ENCODE measurements around the gene PEX3.

Gene PEX3

GRCh38 chr6:143478479-143479062, 28.0 kb downstream of the PEX3 start:
- no peak for TF ChIP-seq CTCF (IDR thresholded peaks at IDR 0.05; ENCODE audit: unreplicated experiment in 3 of 3)
- peaks cover 44% of the 10 kb centered on the region for H3K36me3 Mint-ChIP-seq (ENCODE audit: low read depth)
- H3K27ac Mint-ChIP-seq, result no peak overlapping the region
- no peaks in the 10 kb centered on the region for H3K27me3 Mint-ChIP-seq (ENCODE audit: low read depth)
- H3K9me3 Mint-ChIP-seq, result no peaks in the 10 kb centered on the region
- H3K4me3 Mint-ChIP-seq, result no peak overlapping the region
- no peaks in the 10 kb centered on the region for H3K4me1 Mint-ChIP-seq

GRCh38 chr6:143482593-143482992, 32.0 kb downstream of the PEX3 start:
- H3K4me3 Mint-ChIP-seq, result no peak overlapping the region
- H3K27ac Mint-ChIP-seq, result no peak overlapping the region
- no peaks in the 10 kb centered on the region for H3K9me3 Mint-ChIP-seq
- no peak for TF ChIP-seq CTCF (IDR thresholded peaks at IDR 0.05; ENCODE audit: unreplicated experiment in 3 of 3)
- peaks cover 14% of the 10 kb centered on the region for H3K36me3 Mint-ChIP-seq (ENCODE audit: low read depth)
- H3K27me3 Mint-ChIP-seq (ENCODE audit: low read depth), result no peaks in the 10 kb centered on the region
- no peaks in the 10 kb centered on the region for H3K4me1 Mint-ChIP-seq

GRCh38 chr6:143485967-143486366, 35.4 kb downstream of the PEX3 start:
- H3K4me1 Mint-ChIP-seq, result no peaks in the 10 kb centered on the region
- H3K27ac Mint-ChIP-seq, result no peak overlapping the region
- no peak overlapping the region for H3K4me3 Mint-ChIP-seq
- H3K9me3 Mint-ChIP-seq, result no peaks in the 10 kb centered on the region
- H3K27me3 Mint-ChIP-seq (ENCODE audit: low read depth), result no peaks in the 10 kb centered on the region
- TF ChIP-seq CTCF (IDR thresholded peaks at IDR 0.05; ENCODE audit: unreplicated experiment in 3 of 3), result no peak
- H3K36me3 Mint-ChIP-seq (ENCODE audit: low read depth), result no peaks in the 10 kb centered on the region

GRCh38 chr6:143486752-143487151, 36.1 kb downstream of the PEX3 start:
- Mint-ChIP-seq H3K27ac (no peak overlapping the region), H3K27me3 (ENCODE audit: low read depth) (no peaks in the 10 kb centered on the region), H3K36me3 (ENCODE audit: low read depth) (no peaks in the 10 kb centered on the region), H3K4me1 (no peaks in the 10 kb centered on the region), H3K9me3 (no peaks in the 10 kb centered on the region), H3K4me3 (no peak overlapping the region)
- TF ChIP-seq CTCF (IDR thresholded peaks at IDR 0.05; ENCODE audit: unreplicated experiment in 3 of 3), result no peak

GRCh38 chr6:143490244-143490643, 39.6 kb downstream of the PEX3 start:
- Mint-ChIP-seq H3K36me3 (ENCODE audit: low read depth) (peaks cover 12% of the 10 kb centered on the region), H3K4me1 (no peaks in the 10 kb centered on the region), H3K9me3 (no peaks in the 10 kb centered on the region), H3K27ac (no peak overlapping the region), H3K27me3 (ENCODE audit: low read depth) (no peaks in the 10 kb centered on the region), H3K4me3 (no peak overlapping the region)
- no peak for TF ChIP-seq CTCF (IDR thresholded peaks at IDR 0.05; ENCODE audit: unreplicated experiment in 3 of 3)

- no peaks in the 10 kb centered on the region for H3K9me3 Mint-ChIP-seq
- H3K4me3 Mint-ChIP-seq, result no peak overlapping the region
- H3K27me3 Mint-ChIP-seq (ENCODE audit: low read depth), result no peaks in the 10 kb centered on the region
- H3K4me1 Mint-ChIP-seq, result no peaks in the 10 kb centered on the region
- no peak overlapping the region for H3K27ac Mint-ChIP-seq
- peaks cover 18% of the 10 kb centered on the region for H3K36me3 Mint-ChIP-seq (ENCODE audit: low read depth)
- no peak for TF ChIP-seq CTCF (IDR thresholded peaks at IDR 0.05; ENCODE audit: unreplicated experiment in 3 of 3)
Observed at GRCh38 chr6:143490775-143491174, 40.2 kb downstream of the PEX3 start.
